D341Med (cell line): ENCODE results near the gene IFNAR2.

Source experiments
- DNase-seq: peaks from one replicate; pipeline ENCODE4 v3.0.0; 2012; ENCODE audit warnings: low spot score

Gene IFNAR2

DNA sequence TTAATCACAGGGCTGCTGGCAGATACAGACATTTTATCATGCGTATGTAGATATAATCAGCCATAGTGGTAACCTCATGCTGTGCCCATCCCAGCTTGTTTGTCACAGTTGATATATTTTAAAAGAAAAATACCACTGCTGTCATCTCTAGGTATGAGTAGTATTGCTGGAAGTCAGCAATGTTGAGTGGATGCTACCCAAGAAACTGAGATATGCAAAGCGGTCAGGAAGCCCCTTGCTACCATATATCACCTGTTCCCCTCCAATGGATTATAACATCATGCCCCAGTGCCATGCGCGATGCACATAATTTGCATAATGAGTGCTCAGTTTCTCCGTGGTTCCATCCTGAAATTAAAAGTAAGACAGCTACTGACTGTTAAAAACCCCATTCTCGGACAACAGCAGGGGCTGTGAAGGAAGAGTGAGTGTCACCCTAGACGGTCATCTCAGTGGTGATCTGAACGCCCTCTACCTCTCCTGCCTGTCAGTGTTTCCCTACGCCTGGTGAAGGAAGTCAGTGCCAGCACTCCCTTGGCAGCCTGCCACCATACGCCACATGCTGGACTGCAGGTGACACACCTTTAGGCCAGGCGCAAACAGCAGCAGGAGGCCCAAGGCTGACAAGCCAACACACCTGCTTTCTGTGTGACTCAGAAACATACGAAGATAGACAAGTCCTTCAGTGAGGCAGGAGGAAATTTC lies 39.2 kb downstream of the IFNAR2 start:
- no peak for DNase-seq

DNA sequence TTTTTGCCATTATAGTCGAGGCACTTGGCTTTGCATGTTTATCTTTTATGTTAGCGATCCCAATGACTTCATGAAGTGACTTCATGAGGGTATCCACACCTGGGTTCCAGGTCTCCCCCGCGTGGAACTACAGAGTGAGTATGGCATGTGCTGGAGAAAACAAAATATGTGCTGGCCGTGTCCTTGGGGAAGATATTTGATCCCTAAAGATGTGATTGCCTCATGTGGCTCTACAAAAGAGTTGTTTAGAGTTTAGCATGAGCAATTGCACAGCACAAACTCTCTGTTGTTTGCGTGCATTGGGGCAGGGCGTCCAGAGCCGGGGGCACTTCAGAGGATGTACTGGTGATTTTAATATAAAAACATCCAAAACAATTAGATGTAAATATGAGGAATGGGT lies 41.2 kb downstream of the IFNAR2 start:
- DNase-seq = no peak

DNA sequence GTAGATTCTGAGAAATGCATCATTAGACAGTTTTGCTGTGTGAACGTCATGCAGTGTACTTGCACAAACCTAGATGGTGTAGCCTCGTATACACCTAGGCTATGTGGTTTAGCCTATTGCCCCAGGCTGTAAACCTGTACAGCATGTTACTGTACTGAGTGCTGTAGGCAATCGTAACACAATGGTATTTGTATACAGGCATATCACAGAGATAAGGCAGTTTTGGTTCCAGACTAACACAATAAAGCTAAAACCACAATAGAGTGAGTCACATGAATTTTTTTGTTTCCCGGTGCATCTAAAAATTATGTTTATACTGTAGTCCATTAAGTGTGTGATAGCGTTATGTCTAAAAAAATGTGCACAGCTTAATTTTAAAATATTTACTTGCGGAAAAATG lies 43.3 kb downstream of the IFNAR2 start:
- DNase-seq = no peak

DNA sequence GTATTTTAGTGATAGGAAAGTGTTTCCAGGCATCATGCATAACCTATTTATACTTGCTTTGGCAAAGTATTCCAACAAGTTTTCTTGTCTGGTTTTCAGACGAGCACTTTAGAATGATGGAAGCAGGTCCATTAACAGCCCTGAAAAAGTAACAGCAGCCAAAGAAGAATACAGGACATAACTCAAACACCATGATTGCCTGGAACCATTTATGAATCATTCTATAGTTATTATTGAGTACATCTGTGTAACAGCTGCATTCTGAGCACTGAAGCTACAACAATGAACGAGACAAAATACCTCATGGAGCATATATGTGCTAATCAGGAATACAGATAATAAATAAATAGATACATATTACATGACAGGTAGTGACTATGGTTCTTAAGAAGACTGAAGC lies 49.0 kb downstream of the IFNAR2 start:
- no peak for DNase-seq

DNA sequence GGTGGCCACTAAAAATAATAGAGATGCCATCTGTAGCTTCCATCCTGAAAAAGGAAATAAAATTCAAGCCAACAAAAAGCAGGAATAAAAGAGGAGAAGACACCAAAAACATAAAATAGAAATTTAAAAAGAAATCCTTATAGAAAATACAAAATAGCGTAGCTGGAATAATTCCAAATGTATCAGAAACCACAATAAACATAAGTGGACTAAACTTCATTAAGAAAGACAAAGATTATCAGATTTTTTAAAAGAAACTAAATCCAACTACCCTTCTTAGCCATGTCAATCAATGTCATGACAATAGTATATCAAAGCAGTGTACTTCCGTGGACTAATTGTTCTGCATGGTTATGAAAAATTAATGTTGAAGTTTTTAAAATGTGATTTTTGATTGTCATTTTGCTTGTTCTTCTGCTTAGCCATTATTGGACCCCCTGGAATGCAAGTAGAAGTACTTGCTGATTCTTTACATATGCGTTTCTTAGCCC lies 49.6 kb downstream of the IFNAR2 start:
- no peak for DNase-seq
